ENCODE results near the gene HMGA1. TPM values are rescaled to one million over a fixed set of nuclear protein-coding genes. Genes with fewer than 3 reads are reported as not detected.
A peak's percentile ranks its signal among the peaks of the same experiment; 100 is the strongest.

Gene HMGA1
- total and polyA plus RNA-seq, 2 of the 13 experiments (the other 11 are each of a cell fraction or from before 2014, with no cell fraction given), result 117 to 145 TPM

GRCh38 chr6:34239893-34240292 is 3.2 kb downstream of the HMGA1 start:
- peaks cover 58% of the 10 kb centered on the region for H3K4me1 ChIP-seq (ENCODE audit: insufficient read depth, low read length)
- H3K27me3 ChIP-seq (ENCODE audit: control insufficient read depth in 1 of 2, insufficient read depth in 2 of 2, low read length in 2 of 2), result no peaks in the 10 kb centered on the region
- no peak overlapping the region for H3K9ac ChIP-seq (ENCODE audit: insufficient read depth, low read depth, low read length)
- H3K4me2 ChIP-seq (ENCODE audit: low read depth, low read length), result no peak overlapping the region
- no peaks in the 10 kb centered on the region for H3K9me3 ChIP-seq (ENCODE audit: low read length)
- BruUV-seq (replicated peaks), result no TSS peak
- H3K79me2 ChIP-seq (ENCODE audit: insufficient read depth, low read length), result peaks cover 25% of the 10 kb centered on the region
- peak; percentile 72; the same call in 1 of the 2 replicates for TF ChIP-seq ZNF75D (CRISPR knock-in tag; IDR thresholded peaks at IDR 0.05; ENCODE audit: borderline replicate concordance)
- 0 out of 2 replicates have a peak, but pooled peaks have one; percentile 49 for TF ChIP-seq ZNF382 (CRISPR knock-in tag; IDR thresholded peaks at IDR 0.05; ENCODE audit: borderline replicate concordance)
- no peak for TF ChIP-seq ELF4 (CRISPR knock-in tag; IDR thresholded peaks at IDR 0.05; ENCODE audit: borderline replicate concordance)
- H3K27ac ChIP-seq (ENCODE audit: extremely low read length, insufficient read depth, low read length), result no peak overlapping the region
- peaks cover 22 to 45% of the 10 kb centered on the region in 2 experiments; a peak in 4 of 5 replicates for H3K36me3 ChIP-seq (replicated peaks in 1 of 2; ENCODE audit: control insufficient read depth in 1 of 2, insufficient read depth in 2 of 2, low read length in 2 of 2)
- WGBS (ENCODE audit: low lambda C conversion rate), result 96% methylated on average over 2 of the region's 2 CpGs
- ATAC-seq (no peak), DNase-seq (ENCODE audit: low spot score) (no peak), FAIRE-seq (no peak)
- in situ Hi-C loops (cut with HindIII; ENCODE audit: extremely low pct_ligation_motif_present, low pct_unique_long_range_greater_than_20kb) (loop anchor here (25.0 kb wide), 1 partner anchor 372 kb away; no protein-coding TSS in a partner anchor), intact Hi-C loops (cut with micrococcal nuclease; ENCODE audit: unreplicated experiment) (no loop called here)
- no peaks in the 10 kb centered on the region for H4K20me1 ChIP-seq (ENCODE audit: insufficient read depth, low read length)
- no peak overlapping the region for H2AFZ ChIP-seq (ENCODE audit: low read length)
- H3K4me3 ChIP-seq (replicated peaks in 1 of 3; ENCODE audit: insufficient read depth in 1 of 3, low read depth in 2 of 3, low read length in 3 of 3), result no peak overlapping the region
- ChIA-PET POLR2A (no interaction called here), CTCF (ENCODE audit: low intra/inter-chr PET ratio, low total read pairs) (no interaction called here)

DNA sequence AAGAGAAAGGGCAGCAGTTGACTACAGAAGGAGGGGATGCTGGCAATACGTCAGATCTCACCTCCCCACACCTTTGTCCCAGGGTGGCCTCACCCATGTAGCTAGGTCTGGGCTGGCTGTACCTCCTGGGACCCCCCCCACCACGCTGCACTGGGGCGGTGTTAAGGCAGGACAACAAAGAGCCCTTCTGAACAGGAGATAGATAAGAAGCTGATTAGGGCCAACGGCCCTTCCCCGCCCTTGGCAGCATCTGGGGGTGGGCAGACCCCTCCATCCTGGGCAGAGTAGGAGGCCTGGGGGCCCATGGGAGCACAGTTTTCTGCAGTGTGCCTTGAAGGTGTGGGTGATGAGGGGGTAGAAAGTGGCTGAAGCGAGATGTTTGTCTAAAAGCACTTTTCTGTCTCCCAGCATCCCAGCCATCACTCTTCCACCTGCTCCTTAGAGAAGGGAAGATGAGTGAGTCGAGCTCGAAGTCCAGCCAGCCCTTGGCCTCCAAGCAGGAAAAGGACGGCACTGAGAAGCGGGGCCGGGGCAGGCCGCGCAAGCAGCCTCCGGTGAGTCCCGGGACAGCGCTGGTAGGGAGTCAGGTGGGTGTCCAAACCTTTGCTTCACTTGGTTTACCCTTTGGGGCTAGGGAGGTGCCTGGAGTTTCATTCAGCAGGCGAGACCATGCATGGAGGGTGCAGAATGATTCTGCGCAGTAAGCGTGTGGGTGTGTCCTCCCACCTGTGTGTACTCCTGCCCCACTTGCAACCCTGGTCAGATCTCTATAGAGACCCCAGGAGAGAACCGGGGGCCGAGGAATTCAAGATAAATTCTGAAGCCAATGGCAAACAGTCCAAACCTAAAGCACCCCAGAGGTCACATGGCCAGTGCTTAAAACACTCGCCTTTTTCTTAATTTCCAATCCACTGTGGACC is 3.9 kb downstream of the HMGA1 start:
- H3K4me1 ChIP-seq (ENCODE audit: insufficient read depth, low read length), result peaks cover 58% of the 10 kb centered on the region
- no peak for DNase-seq (ENCODE audit: low spot score)
- H3K9ac ChIP-seq (ENCODE audit: insufficient read depth, low read depth, low read length), result no peak overlapping the region
- no peak overlapping the region for H3K4me3 ChIP-seq (replicated peaks in 1 of 3; ENCODE audit: insufficient read depth in 1 of 3, low read depth in 2 of 3, low read length in 3 of 3)
- H4K20me1 ChIP-seq (ENCODE audit: insufficient read depth, low read length), result no peaks in the 10 kb centered on the region
- no peak for ATAC-seq
- no peaks in the 10 kb centered on the region for H3K9me3 ChIP-seq (ENCODE audit: low read length)
- intact Hi-C loops (cut with micrococcal nuclease; ENCODE audit: unreplicated experiment) (no loop called here), in situ Hi-C loops (cut with HindIII; ENCODE audit: extremely low pct_ligation_motif_present, low pct_unique_long_range_greater_than_20kb) (loop anchor here (25.0 kb wide), 1 partner anchor 372 kb away; no protein-coding TSS in a partner anchor)
- no peak overlapping the region for H3K4me2 ChIP-seq (ENCODE audit: low read depth, low read length)
- ChIA-PET CTCF (ENCODE audit: low intra/inter-chr PET ratio, low total read pairs) (no interaction called here), POLR2A (no interaction called here)
- no peak for FAIRE-seq
- 93% methylated on average over 22 of the region's 22 CpGs for WGBS (ENCODE audit: low lambda C conversion rate)
- peaks cover 25% of the 10 kb centered on the region for H3K79me2 ChIP-seq (ENCODE audit: insufficient read depth, low read length)
- H3K36me3 ChIP-seq (replicated peaks in 1 of 2; ENCODE audit: control insufficient read depth in 1 of 2, insufficient read depth in 2 of 2, low read length in 2 of 2), result peaks cover 22 to 45% of the 10 kb centered on the region in 2 experiments; a peak in 4 of 5 replicates
- no TSS peak for BruUV-seq (replicated peaks)
- no peak overlapping the region for H2AFZ ChIP-seq (ENCODE audit: low read length)
- H3K27ac ChIP-seq (ENCODE audit: extremely low read length, insufficient read depth, low read length), result no peak overlapping the region
- H3K27me3 ChIP-seq (ENCODE audit: control insufficient read depth in 1 of 2, insufficient read depth in 2 of 2, low read length in 2 of 2), result no peaks in the 10 kb centered on the region
- TF ChIP-seq ZKSCAN1 (IDR thresholded peaks at IDR 0.05; ENCODE audit: low read length) (no peak), POLR2A (IDR thresholded peaks at IDR 0.05; ENCODE audit: insufficient read depth in 1 of 2, low read depth in 2 of 2, low read length in 2 of 2) (0 out of 4 replicates have a peak, but pooled peaks of 1 of the 2 experiments have one; percentile 14), POLR2AphosphoS5 (IDR thresholded peaks at IDR 0.05; ENCODE audit: low read depth, low read length) (peak; percentile 14; the same call in 1 of the 2 replicates), AGO2 (optimal IDR thresholded peaks at IDR 0.05; ENCODE audit: low read depth, low read length) (peak; percentile 31), FOXP1 (IDR thresholded peaks at IDR 0.05) (no peak), FOXP1 (CRISPR knock-in tag; IDR thresholded peaks at IDR 0.05) (no peak), ZNF703 (CRISPR knock-in tag; IDR thresholded peaks at IDR 0.05; ENCODE audit: borderline replicate concordance) (no peak), BRF2 (CRISPR knock-in tag; IDR thresholded peaks at IDR 0.05) (no peak), KMT2A (CRISPR knock-in tag; IDR thresholded peaks at IDR 0.05) (no peak)
- TF ChIP-seq, protein P1, sequence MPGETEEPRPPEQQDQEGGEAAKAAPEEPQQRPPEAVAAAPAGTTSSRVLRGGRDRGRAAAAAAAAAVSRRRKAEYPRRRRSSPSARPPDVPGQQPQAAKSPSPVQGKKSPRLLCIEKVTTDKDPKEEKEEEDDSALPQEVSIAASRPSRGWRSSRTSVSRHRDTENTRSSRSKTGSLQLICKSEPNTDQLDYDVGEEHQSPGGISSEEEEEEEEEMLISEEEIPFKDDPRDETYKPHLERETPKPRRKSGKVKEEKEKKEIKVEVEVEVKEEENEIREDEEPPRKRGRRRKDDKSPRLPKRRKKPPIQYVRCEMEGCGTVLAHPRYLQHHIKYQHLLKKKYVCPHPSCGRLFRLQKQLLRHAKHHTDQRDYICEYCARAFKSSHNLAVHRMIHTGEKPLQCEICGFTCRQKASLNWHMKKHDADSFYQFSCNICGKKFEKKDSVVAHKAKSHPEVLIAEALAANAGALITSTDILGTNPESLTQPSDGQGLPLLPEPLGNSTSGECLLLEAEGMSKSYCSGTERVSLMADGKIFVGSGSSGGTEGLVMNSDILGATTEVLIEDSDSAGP (CRISPR knock-in tag; IDR thresholded peaks at IDR 0.05; ENCODE audit: borderline replicate concordance), result no peak

All from HepG2 (cell line).